GM12891 (cell line): ENCODE measurements around the gene TNS3.

Experiments used
- PAX5 ChIP-seq: IDR thresholded peaks from 2 replicates; pipeline ENCODE4 v1.6.1; 2011; ENCODE audit warnings: low read length, moderate library complexity, mild to moderate bottlenecking; ENCODE audit not compliant: insufficient read depth, severe bottlenecking
- POLR2A ChIP-seq: IDR thresholded peaks from 2 replicates; pipeline ENCODE4 v1.6.1; 2011; ENCODE audit warnings: low read depth, low read length, control low read depth
- POLR2AphosphoS5 ChIP-seq: IDR thresholded peaks from 2 replicates; pipeline ENCODE4 v1.6.1; 2011; ENCODE audit warnings: low read depth, low read length, control low read depth
- POU2F2 ChIP-seq: IDR thresholded peaks from 2 replicates; pipeline ENCODE4 v1.6.1; 2011; ENCODE audit warnings: low read depth, mild to moderate bottlenecking, control low read depth, low read length, moderate library complexity
- SPI1 ChIP-seq: IDR thresholded peaks from 2 replicates; pipeline ENCODE4 v1.6.1; 2011; ENCODE audit warnings: low read depth, low read length, control low read depth
- TAF1 ChIP-seq: IDR thresholded peaks from 2 replicates; pipeline ENCODE4 v1.6.1; 2011; ENCODE audit warnings: low read depth, low read length, control low read depth

DNA sequence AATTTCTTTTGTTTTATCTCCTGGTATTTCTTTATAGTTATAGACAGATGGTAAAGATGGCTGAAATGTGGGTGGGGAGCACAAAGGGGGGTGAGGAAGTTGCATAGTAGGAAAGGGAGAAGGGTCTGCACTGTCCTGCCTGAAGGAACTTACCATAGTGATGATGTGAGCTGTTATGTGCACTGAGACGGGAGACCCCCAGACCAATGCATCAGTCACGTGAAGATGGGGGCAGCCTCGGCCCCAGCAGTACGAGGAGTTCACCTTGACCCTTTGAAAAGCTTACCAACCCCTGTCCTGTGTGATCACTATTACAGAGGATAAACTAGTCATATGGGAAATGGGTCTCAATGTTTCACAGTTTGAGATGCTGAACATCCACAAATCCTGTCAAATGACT, 316.3 kb downstream of the TNS3 start:
- no peak for TF ChIP-seq POLR2AphosphoS5
- TF ChIP-seq POLR2A = no peak
- TF ChIP-seq PAX5 = no peak
- no peak for TF ChIP-seq POU2F2
- no peak for TF ChIP-seq TAF1
- TF ChIP-seq SPI1 = no peak
